Measurements from ENCODE around the gene RHEB.

DNA sequence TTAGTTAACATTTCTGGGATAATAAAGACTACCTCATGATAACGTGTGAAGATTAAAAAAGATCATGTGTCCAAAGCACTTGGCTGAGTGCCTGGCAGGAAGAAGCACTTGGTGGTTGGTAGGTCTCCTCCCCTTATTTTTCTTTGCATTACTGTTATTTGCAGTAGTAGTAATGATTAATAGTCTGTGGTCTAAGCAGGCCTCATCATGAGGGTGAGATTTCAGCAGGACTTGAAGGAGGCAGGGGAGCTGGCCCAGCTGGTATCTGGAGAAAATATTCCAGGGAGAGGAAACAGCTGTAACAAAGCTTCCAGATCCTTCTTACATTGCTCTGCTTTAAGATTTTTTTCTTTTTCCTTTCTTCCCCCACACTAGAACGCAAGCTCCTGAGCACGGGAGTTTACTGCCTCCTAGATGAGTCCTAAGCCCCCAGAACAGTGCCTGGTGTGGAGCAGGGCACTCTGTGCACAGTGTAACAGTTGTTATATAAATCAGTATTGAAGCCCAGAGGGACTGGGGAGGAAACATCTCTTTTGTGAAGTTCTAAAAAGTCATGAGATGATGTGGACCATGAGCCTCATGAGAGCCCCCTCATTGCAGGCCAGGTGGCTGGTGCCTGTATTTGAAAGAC is 31.1 kb upstream of the RHEB start:
- TF ChIP-seq EZH2 (IDR thresholded peaks at IDR 0.05; ENCODE audit: low read depth, unreplicated experiment): no peak
- TF ChIP-seq, protein P1, sequence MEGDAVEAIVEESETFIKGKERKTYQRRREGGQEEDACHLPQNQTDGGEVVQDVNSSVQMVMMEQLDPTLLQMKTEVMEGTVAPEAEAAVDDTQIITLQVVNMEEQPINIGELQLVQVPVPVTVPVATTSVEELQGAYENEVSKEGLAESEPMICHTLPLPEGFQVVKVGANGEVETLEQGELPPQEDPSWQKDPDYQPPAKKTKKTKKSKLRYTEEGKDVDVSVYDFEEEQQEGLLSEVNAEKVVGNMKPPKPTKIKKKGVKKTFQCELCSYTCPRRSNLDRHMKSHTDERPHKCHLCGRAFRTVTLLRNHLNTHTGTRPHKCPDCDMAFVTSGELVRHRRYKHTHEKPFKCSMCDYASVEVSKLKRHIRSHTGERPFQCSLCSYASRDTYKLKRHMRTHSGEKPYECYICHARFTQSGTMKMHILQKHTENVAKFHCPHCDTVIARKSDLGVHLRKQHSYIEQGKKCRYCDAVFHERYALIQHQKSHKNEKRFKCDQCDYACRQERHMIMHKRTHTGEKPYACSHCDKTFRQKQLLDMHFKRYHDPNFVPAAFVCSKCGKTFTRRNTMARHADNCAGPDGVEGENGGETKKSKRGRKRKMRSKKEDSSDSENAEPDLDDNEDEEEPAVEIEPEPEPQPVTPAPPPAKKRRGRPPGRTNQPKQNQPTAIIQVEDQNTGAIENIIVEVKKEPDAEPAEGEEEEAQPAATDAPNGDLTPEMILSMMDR (conservative IDR thresholded peaks at IDR 0.05; ENCODE audit: low read depth in 2 of 2): no peak
- TF ChIP-seq, protein P2, sequence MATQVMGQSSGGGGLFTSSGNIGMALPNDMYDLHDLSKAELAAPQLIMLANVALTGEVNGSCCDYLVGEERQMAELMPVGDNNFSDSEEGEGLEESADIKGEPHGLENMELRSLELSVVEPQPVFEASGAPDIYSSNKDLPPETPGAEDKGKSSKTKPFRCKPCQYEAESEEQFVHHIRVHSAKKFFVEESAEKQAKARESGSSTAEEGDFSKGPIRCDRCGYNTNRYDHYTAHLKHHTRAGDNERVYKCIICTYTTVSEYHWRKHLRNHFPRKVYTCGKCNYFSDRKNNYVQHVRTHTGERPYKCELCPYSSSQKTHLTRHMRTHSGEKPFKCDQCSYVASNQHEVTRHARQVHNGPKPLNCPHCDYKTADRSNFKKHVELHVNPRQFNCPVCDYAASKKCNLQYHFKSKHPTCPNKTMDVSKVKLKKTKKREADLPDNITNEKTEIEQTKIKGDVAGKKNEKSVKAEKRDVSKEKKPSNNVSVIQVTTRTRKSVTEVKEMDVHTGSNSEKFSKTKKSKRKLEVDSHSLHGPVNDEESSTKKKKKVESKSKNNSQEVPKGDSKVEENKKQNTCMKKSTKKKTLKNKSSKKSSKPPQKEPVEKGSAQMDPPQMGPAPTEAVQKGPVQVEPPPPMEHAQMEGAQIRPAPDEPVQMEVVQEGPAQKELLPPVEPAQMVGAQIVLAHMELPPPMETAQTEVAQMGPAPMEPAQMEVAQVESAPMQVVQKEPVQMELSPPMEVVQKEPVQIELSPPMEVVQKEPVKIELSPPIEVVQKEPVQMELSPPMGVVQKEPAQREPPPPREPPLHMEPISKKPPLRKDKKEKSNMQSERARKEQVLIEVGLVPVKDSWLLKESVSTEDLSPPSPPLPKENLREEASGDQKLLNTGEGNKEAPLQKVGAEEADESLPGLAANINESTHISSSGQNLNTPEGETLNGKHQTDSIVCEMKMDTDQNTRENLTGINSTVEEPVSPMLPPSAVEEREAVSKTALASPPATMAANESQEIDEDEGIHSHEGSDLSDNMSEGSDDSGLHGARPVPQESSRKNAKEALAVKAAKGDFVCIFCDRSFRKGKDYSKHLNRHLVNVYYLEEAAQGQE (IDR thresholded peaks at IDR 0.05; ENCODE audit: unreplicated experiment): no peak
- no peak for TF ChIP-seq POLR2AphosphoS5 (IDR thresholded peaks at IDR 0.05; ENCODE audit: low read depth)

Measured in GM23338 (cell line).